ENCODE measurements around the gene LRRC28. TPM values are rescaled to one million over a fixed set of nuclear protein-coding genes. Genes with fewer than 3 reads are reported as not detected.

LRRC28 gene
- total and polyA plus RNA-seq, 9 of the 15 experiments (the other 6 are each of a cell fraction or from before 2014, with no cell fraction given), result 5.5 to 17.4 (median 7.9) TPM

- BruUV-seq (replicated peaks), result no TSS peak
- DNase-seq (ENCODE audit: extremely low read depth in 1 of 4, low spot score in 3 of 4) (no peak), ATAC-seq (no peak), FAIRE-seq (no peak)
- no peaks in the 10 kb centered on the region for H3K9me1 ChIP-seq (ENCODE audit: control insufficient read depth, insufficient read depth, low read length)
- POLR2A ChIA-PET, result interaction anchor here (1.0 kb wide), 1 partner anchor 13 kb away, joined by 3 read pairs; no protein-coding TSS in a partner anchor
- in situ Hi-C loops (cut with MboI), result no loop called here
- no peaks in the 10 kb centered on the region for H3K9me3 ChIP-seq (replicated peaks; ENCODE audit: control insufficient read depth, insufficient read depth, low read depth, low read length)
- H2AFZ ChIP-seq (ENCODE audit: low read depth, low read length), result no peak overlapping the region
- no peak overlapping the region for H3K4me2 ChIP-seq (ENCODE audit: insufficient read depth, low read length)
- TF ChIP-seq THAP7 (CRISPR knock-in tag; IDR thresholded peaks at IDR 0.05), result no peak
- no peaks in the 10 kb centered on the region for H3K4me1 ChIP-seq (replicated peaks in 1 of 2; ENCODE audit: control insufficient read depth in 2 of 2, insufficient read depth in 2 of 2, low read length in 2 of 2)
- H3K27ac ChIP-seq (ENCODE audit: extremely low read depth, low read depth, low read length), result no peak overlapping the region
- CTCF ChIA-PET (ENCODE audit: low intra/inter-chr PET ratio), result no interaction called here
- intact Hi-C loops (cut with micrococcal nuclease), result no loop called here
- no peaks in the 10 kb centered on the region for H4K20me1 ChIP-seq (replicated peaks; ENCODE audit: control insufficient read depth, insufficient read depth, low read length)
- H3K9ac ChIP-seq (ENCODE audit: insufficient read depth in 1 of 2, low read depth in 2 of 2, low read length in 2 of 2), result no peak overlapping the region
- WGBS (ENCODE audit: insufficient coverage, low coverage, missing lambda C conversion rate), result 13% methylated on average over 3 of the region's 3 CpGs
- H3K79me2 ChIP-seq (ENCODE audit: control insufficient read depth, insufficient read depth, low read length), result no peaks in the 10 kb centered on the region
- H3K27me3 ChIP-seq (ENCODE audit: control insufficient read depth in 2 of 2, insufficient read depth in 2 of 2, low read length in 2 of 2), result no peaks in the 10 kb centered on the region
- H3K36me3 ChIP-seq (ENCODE audit: control insufficient read depth, insufficient read depth, low read length), result no peaks in the 10 kb centered on the region
- H3K4me3 ChIP-seq, result no peak overlapping the region
Observed at GRCh38 chr15:99267957-99268356, 16.7 kb downstream of the LRRC28 start.

GRCh38 chr15:99268431-99268830 is 17.1 kb downstream of the LRRC28 start:
- in situ Hi-C loops (cut with MboI), result no loop called here
- Histone ChIP-seq H3K9me3 (replicated peaks; ENCODE audit: control insufficient read depth, insufficient read depth, low read depth, low read length) (no peaks in the 10 kb centered on the region), H3K4me1 (replicated peaks in 1 of 2; ENCODE audit: control insufficient read depth in 2 of 2, insufficient read depth in 2 of 2, low read length in 2 of 2) (no peaks in the 10 kb centered on the region), H3K9ac (ENCODE audit: insufficient read depth in 1 of 2, low read depth in 2 of 2, low read length in 2 of 2) (no peak overlapping the region), H2AFZ (ENCODE audit: low read depth, low read length) (no peak overlapping the region), H3K4me2 (ENCODE audit: insufficient read depth, low read length) (no peak overlapping the region), H3K27ac (ENCODE audit: extremely low read depth, low read depth, low read length) (no peak overlapping the region), H3K79me2 (ENCODE audit: control insufficient read depth, insufficient read depth, low read length) (no peaks in the 10 kb centered on the region), H3K27me3 (ENCODE audit: control insufficient read depth in 2 of 2, insufficient read depth in 2 of 2, low read length in 2 of 2) (no peaks in the 10 kb centered on the region), H3K36me3 (ENCODE audit: control insufficient read depth, insufficient read depth, low read length) (no peaks in the 10 kb centered on the region), H4K20me1 (replicated peaks; ENCODE audit: control insufficient read depth, insufficient read depth, low read length) (no peaks in the 10 kb centered on the region), H3K9me1 (ENCODE audit: control insufficient read depth, insufficient read depth, low read length) (no peaks in the 10 kb centered on the region), H3K4me3 (no peak overlapping the region)
- WGBS (ENCODE audit: insufficient coverage, low coverage, missing lambda C conversion rate), result 10% methylated on average over 5 of the region's 5 CpGs
- ChIA-PET POLR2A (no interaction called here), CTCF (ENCODE audit: low intra/inter-chr PET ratio) (no interaction called here)
- TF ChIP-seq SMARCA5 (IDR thresholded peaks at IDR 0.05), result no peak
- TF ChIP-seq RNF2 (IDR thresholded peaks at IDR 0.05), result 0 out of 2 replicates have a peak, but pooled peaks have one; percentile 4
- no peak for TF ChIP-seq NFE2 (IDR thresholded peaks at IDR 0.05; ENCODE audit: low read depth)
- FAIRE-seq (no peak), DNase-seq (ENCODE audit: extremely low read depth in 1 of 4, low spot score in 3 of 4) (no peak), ATAC-seq (no peak)
- BruUV-seq (replicated peaks), result no TSS peak
- intact Hi-C loops (cut with micrococcal nuclease), result no loop called here

All from K562 (cell line).